PC-9 (cell line): ENCODE data around the gene PUS10. TPM values are rescaled to one million over a fixed set of nuclear protein-coding genes. Genes with fewer than 3 reads are reported as not detected.

Source experiments
- BruUV-seq: library from RNA; stranded (reverse); fragments of 400-500 nt; replicated peaks from 2 replicates; lab custom pipeline; 2021; lab: Mats Ljungman, UMichigan
- CTCF ChIA-PET: fragments of 300-600 bp; sonication (Branson Sonifier 250); formaldehyde crosslinking; loops from one replicate; lab custom pipeline; 2022; ENCODE audit warnings: antibody characterized with exemption; lab: Charles Lee
- POLR2A ChIA-PET: fragments of 300-600 bp; sonication (Branson Sonifier 250); formaldehyde crosslinking; loops from one replicate; lab custom pipeline; 2022; ENCODE audit warnings: antibody characterized with exemption; ENCODE audit not compliant: unreplicated experiment; lab: Charles Lee
- DNase-seq, 2 experiments: peaks; one replicate each; pipeline versions ENCODE4 v3.0.0 to v3.0.0-alpha.2; 2015 to 2022; ENCODE audit warnings: mixed read lengths in 1 of 2
- H2AFZ ChIP-seq: fragments of 200-600 bp; sonication (generic); 2 replicates; pipeline ENCODE4 v1.8.1; 2017; ENCODE audit warnings: antibody characterized with exemption
- H3F3A ChIP-seq: fragments of 200-600 bp; sonication (generic); 2 replicates; pipeline ENCODE4 v1.8.1; 2017; ENCODE audit warnings: antibody characterized with exemption, mild to moderate bottlenecking, low read depth; ENCODE audit not compliant: insufficient read depth
- H3K27ac ChIP-seq: fragments of 200-600 bp; sonication (generic); 2 replicates; pipeline ENCODE4 v1.6.1; 2016; ENCODE audit warnings: mixed run types
- H3K27me3 ChIP-seq: fragments of 200-600 bp; sonication (generic); 2 replicates; pipeline ENCODE4 v1.6.1; 2016; ENCODE audit warnings: low read depth, mixed run types; ENCODE audit not compliant: insufficient read depth
- H3K36me3 ChIP-seq: fragments of 200-600 bp; sonication (generic); 2 replicates; pipeline ENCODE4 v1.6.1; 2016; ENCODE audit warnings: low read depth, mixed run types
- H3K4me1 ChIP-seq: fragments of 200-600 bp; sonication (generic); replicated peaks from 2 replicates; pipeline ENCODE4 v1.6.1; 2016; ENCODE audit warnings: mixed run types; ENCODE audit not compliant: insufficient read depth
- H3K4me2 ChIP-seq: fragments of 200-600 bp; sonication (generic); 2 replicates; pipeline ENCODE4 v1.6.1; 2017; ENCODE audit warnings: mixed run types
- H3K4me3 ChIP-seq: fragments of 200-600 bp; sonication (generic); 2 replicates; pipeline ENCODE4 v1.6.1; 2016; ENCODE audit warnings: mixed run types
- H3K79me2 ChIP-seq: fragments of 200-600 bp; sonication (generic); 2 replicates; pipeline ENCODE4 v1.6.1; 2017; ENCODE audit warnings: low read depth, mixed run types
- H3K9me2 ChIP-seq: fragments of 200-600 bp; sonication (generic); 2 replicates; pipeline ENCODE4 v1.8.1; 2017; ENCODE audit warnings: mild to moderate bottlenecking; ENCODE audit not compliant: insufficient read depth
- H3K9me3 ChIP-seq: fragments of 200-600 bp; sonication (generic); 2 replicates; pipeline ENCODE4 v1.8.1; 2016; ENCODE audit warnings: low read depth; ENCODE audit not compliant: insufficient read depth
- H4K20me1 ChIP-seq: fragments of 200-600 bp; sonication (generic); 2 replicates; pipeline ENCODE4 v1.8.1; 2017; ENCODE audit not compliant: insufficient read depth
- CTCF ChIP-seq: fragments of 200-600 bp; sonication (generic); conservative IDR thresholded peaks from 2 replicates; pipeline ENCODE4 v1.6.1; 2017; ENCODE audit warnings: mixed run types, antibody characterized with exemption, mild to moderate bottlenecking, moderate library complexity
- EZH2 ChIP-seq: fragments of 200-600 bp; sonication (generic); IDR thresholded peaks from 2 replicates; pipeline ENCODE4 v1.8.0; 2017; ENCODE audit warnings: antibody characterized with exemption, low read depth
- intact Hi-C: fragments of 100-400 bp; cut with micrococcal nuclease; formaldehyde crosslinking; loops from one replicate; pipeline ENCODE4 v1.10.0; 2022; ENCODE audit not compliant: unreplicated experiment
- total RNA-seq: library from RNA; stranded (reverse); gene quantifications from 2 replicates; pipeline ENCODE4 v1.2.3, GENCODE V29; 2021

Gene PUS10
- total RNA-seq, 1 experiment from 2014 or later: 5.1 TPM

- no peaks in the 10 kb centered on the region for H3K27me3 ChIP-seq
- TF ChIP-seq CTCF: no peak
- TF ChIP-seq EZH2: no peak
- H4K20me1 ChIP-seq: no peaks in the 10 kb centered on the region
- H3K36me3 ChIP-seq: peaks cover 2% of the 10 kb centered on the region; the same call in 1 of the 2 replicates
- no TSS peak for BruUV-seq
- H3K9me3 ChIP-seq: no peaks in the 10 kb centered on the region
- peaks cover 28% of the 10 kb centered on the region for H3F3A ChIP-seq
- peaks cover 53% of the 10 kb centered on the region for H3K4me1 ChIP-seq
- no peak for DNase-seq
- POLR2A ChIA-PET: no interaction called here
- no peak overlapping the region for H3K4me3 ChIP-seq
- H3K4me2 ChIP-seq: no peak overlapping the region
- no peak overlapping the region; the same call in 1 of the 2 replicates for H3K27ac ChIP-seq
- H3K79me2 ChIP-seq: no peaks in the 10 kb centered on the region
- intact Hi-C loops: no loop called here
- no peaks in the 10 kb centered on the region for H3K9me2 ChIP-seq
- no peak overlapping the region for H2AFZ ChIP-seq
- CTCF ChIA-PET: no interaction called here
Observed at GRCh38 chr2:60957643-60958042, 60.4 kb downstream of the PUS10 start.

DNA sequence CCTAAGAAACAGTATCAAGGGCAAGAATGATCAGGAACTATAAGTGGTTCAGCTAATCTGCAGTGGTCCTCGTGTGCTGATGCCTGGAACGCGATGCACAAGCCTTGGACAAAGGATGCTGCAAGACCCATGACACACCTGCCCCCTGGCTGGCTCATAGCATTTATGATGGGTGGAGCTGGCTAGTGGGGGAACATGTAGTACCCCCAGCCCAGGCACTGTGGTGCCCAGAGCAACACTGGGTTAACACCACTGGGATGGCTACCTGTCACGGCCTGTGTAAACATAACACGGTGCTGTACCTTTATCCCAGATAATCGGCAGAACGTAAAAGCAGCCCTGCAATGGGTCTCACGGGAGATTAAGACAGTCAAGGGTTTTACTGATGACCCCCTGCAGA is 60.8 kb downstream of the PUS10 start:
- H3K4me3 ChIP-seq: no peak overlapping the region
- DNase-seq: no peak
- intact Hi-C loops: no loop called here
- CTCF ChIA-PET: no interaction called here
- no peak overlapping the region for H3K27ac ChIP-seq
- no peaks in the 10 kb centered on the region for H3K79me2 ChIP-seq
- H3F3A ChIP-seq: peaks cover 28% of the 10 kb centered on the region
- no peaks in the 10 kb centered on the region for H3K27me3 ChIP-seq
- H3K9me2 ChIP-seq: no peaks in the 10 kb centered on the region
- no peaks in the 10 kb centered on the region for H3K9me3 ChIP-seq
- no peak overlapping the region for H2AFZ ChIP-seq
- POLR2A ChIA-PET: no interaction called here
- no peak overlapping the region for H3K4me2 ChIP-seq
- peaks cover 49% of the 10 kb centered on the region for H3K4me1 ChIP-seq
- no peak for TF ChIP-seq CTCF
- peaks cover 2% of the 10 kb centered on the region; the same call in 1 of the 2 replicates for H3K36me3 ChIP-seq
- no peaks in the 10 kb centered on the region for H4K20me1 ChIP-seq
- no TSS peak for BruUV-seq

GRCh38 chr2:60954139-60954538 is 63.9 kb downstream of the PUS10 start:
- no peaks in the 10 kb centered on the region for H3K9me3 ChIP-seq
- no peaks in the 10 kb centered on the region for H4K20me1 ChIP-seq
- intact Hi-C loops: no loop called here
- DNase-seq: no peak
- no peaks in the 10 kb centered on the region for H3K79me2 ChIP-seq
- no TSS peak for BruUV-seq
- TF ChIP-seq EZH2 (no peak), CTCF (no peak)
- H3F3A ChIP-seq: peaks cover 15% of the 10 kb centered on the region; the same call in 1 of the 2 replicates
- H3K4me3 ChIP-seq: no peak overlapping the region
- H3K27ac ChIP-seq: no peak overlapping the region
- no peaks in the 10 kb centered on the region for H3K9me2 ChIP-seq
- no peak overlapping the region for H2AFZ ChIP-seq
- H3K36me3 ChIP-seq: no peaks in the 10 kb centered on the region; the same call in 1 of the 2 replicates
- no peak overlapping the region for H3K4me2 ChIP-seq
- POLR2A ChIA-PET: no interaction called here
- peaks cover 27% of the 10 kb centered on the region for H3K4me1 ChIP-seq
- CTCF ChIA-PET: no interaction called here
- H3K27me3 ChIP-seq: no peaks in the 10 kb centered on the region
